Activated naive CD4-positive, alpha-beta T cell treated with anti-CD3 and anti-CD28 coated beads, Interleukin-2, amount 10 ng/mL, durations not matched to agents 7 days and 5 days (primary cell): ENCODE measurements around the gene MLLT11.

ENCODE experiments used
- CTCF ChIA-PET: fragments of 350-600 bp; sonication (Branson Sonifier 250); formaldehyde crosslinking; loops from one replicate; lab custom pipeline; 2021; ENCODE audit warnings: antibody characterized with exemption; lab: Charles Lee
- DNase-seq: peaks from one replicate; pipeline ENCODE4 v3.0.0-alpha.2; 2020
- H3K27ac Mint-ChIP-seq: one replicate; pipeline ENCODE4 v1.8.0; 2021; ENCODE audit warnings: mild to moderate bottlenecking, moderate library complexity, mixed read lengths
- H3K27me3 Mint-ChIP-seq: one replicate; pipeline ENCODE4 v1.8.0; 2021; ENCODE audit warnings: mild to moderate bottlenecking, mixed read lengths
- H3K36me3 Mint-ChIP-seq: one replicate; pipeline ENCODE4 v1.8.0; 2021; ENCODE audit warnings: mixed read lengths
- H3K4me1 Mint-ChIP-seq: one replicate; pipeline ENCODE4 v1.8.0; 2021; ENCODE audit warnings: mixed read lengths
- H3K4me3 Mint-ChIP-seq: one replicate; pipeline ENCODE4 v1.8.0; 2021; ENCODE audit warnings: mild to moderate bottlenecking, moderate library complexity, mixed read lengths
- H3K9me3 Mint-ChIP-seq: one replicate; pipeline ENCODE4 v1.8.0; 2021; ENCODE audit warnings: mixed read lengths

MLLT11 gene

DNA sequence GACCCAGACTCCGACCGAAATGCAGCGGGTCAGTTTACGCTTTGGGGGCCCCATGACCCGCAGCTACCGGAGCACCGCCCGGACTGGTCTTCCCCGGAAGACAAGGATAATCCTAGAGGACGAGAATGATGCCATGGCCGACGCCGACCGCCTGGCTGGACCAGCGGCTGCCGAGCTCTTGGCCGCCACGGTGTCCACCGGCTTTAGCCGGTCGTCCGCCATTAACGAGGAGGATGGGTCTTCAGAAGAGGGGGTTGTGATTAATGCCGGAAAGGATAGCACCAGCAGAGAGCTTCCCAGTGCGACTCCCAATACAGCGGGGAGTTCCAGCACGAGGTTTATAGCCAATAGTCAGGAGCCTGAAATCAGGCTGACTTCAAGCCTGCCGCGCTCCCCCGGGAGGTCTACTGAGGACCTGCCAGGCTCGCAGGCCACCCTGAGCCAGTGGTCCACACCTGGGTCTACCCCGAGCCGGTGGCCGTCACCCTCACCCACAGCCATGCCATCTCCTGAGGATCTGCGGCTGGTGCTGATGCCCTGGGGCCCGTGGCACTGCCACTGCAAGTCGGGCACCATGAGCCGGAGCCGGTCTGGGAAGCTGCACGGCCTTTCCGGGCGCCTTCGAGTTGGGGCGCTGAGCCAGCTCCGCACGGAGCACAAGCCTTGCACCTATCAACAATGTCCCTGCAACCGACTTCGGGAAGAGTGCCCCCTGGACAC, 12.1 kb upstream of the MLLT11 start:
- DNase-seq = peak; percentile 75
- H3K36me3 Mint-ChIP-seq = peaks cover 25% of the 10 kb centered on the region
- H3K4me3 Mint-ChIP-seq = peak overlapping the region; percentile 77
- H3K9me3 Mint-ChIP-seq = no peaks in the 10 kb centered on the region
- H3K27me3 Mint-ChIP-seq = no peaks in the 10 kb centered on the region
- peak overlapping the region; percentile 76 for H3K27ac Mint-ChIP-seq
- CTCF ChIA-PET = interaction anchor here (0.6 to 4.6 kb wide), 13 partner anchors 9 to 293 kb away, joined by 3 to 22 read pairs (median 3); partner anchors contain the start of genes CDC42SE1, MINDY1, MLLT11 and SETDB1
- peaks cover 73% of the 10 kb centered on the region for H3K4me1 Mint-ChIP-seq

DNA sequence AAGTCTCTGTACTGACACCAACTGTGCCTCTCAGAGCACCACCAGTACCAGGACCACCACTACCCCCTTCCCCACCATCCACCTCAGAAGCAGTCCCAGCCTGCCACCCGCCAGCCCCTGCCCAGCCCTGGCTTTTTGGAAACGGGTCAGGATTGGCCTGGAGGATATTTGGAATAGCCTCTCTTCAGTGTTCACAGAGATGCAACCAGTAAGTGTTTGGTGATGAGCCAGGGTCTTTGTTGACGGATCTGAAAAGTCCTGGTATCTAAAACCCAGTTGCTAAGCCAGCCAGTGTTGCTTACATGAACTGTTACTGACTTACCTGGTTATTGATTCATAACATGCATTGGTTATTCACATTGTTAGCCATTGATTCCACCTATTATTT, 11.6 kb upstream of the MLLT11 start:
- CTCF ChIA-PET = interaction anchor here (0.6 to 4.6 kb wide), 10 partner anchors 9 to 292 kb away, joined by 3 to 22 read pairs (median 4); partner anchors contain the start of genes CDC42SE1, MINDY1 and SETDB1
- no peaks in the 10 kb centered on the region for H3K27me3 Mint-ChIP-seq
- DNase-seq = no peak
- peak overlapping the region; percentile 76 for H3K27ac Mint-ChIP-seq
- H3K36me3 Mint-ChIP-seq = peaks cover 31% of the 10 kb centered on the region
- H3K4me1 Mint-ChIP-seq = peaks cover 72% of the 10 kb centered on the region
- peak overlapping the region; percentile 77 for H3K4me3 Mint-ChIP-seq
- no peaks in the 10 kb centered on the region for H3K9me3 Mint-ChIP-seq

DNA sequence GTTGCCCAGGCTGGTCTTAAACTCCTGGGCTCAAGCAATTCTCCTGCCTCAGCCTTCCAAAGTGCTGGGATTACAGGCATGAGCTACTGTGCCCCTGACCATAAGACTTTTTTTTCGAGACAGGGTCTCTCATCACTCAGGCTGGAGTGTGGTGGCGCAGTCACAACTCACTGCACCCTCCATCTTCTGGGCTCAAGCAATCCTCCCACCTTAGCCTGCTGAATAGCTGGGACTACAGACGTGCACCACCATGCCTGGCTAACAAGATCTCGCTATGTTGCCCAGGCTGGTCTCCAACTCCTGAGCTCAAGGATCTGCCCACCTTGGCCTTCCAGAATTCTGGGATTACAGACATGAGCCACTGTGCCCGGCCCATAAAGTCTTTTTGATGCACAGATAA, 10.7 kb upstream of the MLLT11 start:
- DNase-seq = no peak
- Mint-ChIP-seq H3K36me3 (peaks cover 39% of the 10 kb centered on the region), H3K27ac (peak overlapping the region; percentile 68), H3K4me3 (no peak overlapping the region), H3K27me3 (no peaks in the 10 kb centered on the region), H3K4me1 (peaks cover 75% of the 10 kb centered on the region), H3K9me3 (no peaks in the 10 kb centered on the region)
- CTCF ChIA-PET = interaction anchor here (0.6 to 4.6 kb wide), 3 partner anchors 11 to 163 kb away, joined by 4 to 22 read pairs (median 12); partner anchors contain the start of gene MLLT11

DNA sequence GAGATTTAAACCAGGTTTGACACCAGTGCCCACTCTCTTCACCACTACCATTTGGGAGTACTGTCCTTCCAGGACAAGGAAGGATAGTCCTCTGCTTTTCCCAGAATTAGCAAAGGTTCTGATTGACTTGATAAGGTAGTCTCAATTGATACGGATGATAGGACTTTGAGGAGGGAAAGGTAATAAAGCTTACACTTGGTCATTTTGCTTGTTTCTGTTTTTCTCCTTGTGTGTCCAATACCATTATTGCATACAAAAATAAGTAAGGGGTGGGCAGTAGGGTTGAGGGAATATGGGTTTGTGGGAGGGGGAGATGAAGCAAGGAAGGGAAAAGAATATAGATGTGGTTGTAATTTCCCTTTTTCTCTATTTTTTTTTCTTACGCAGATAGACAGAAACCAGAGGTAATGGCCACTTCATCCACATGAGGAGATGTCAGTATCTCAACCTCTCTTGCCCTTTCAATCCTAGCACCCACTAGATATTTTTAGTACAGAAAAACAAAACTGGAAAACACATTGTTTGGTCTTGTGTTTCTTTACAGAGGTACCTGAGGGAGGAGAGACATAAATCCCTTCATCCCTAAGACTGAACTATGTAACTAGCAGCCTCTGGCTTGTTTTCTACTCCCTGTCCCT, 10.0 kb upstream of the MLLT11 start:
- CTCF ChIA-PET = interaction anchor here (3.0 to 4.6 kb wide), 2 partner anchors 10 to 25 kb away, joined by 12 to 22 read pairs; partner anchors contain the start of gene MLLT11
- Mint-ChIP-seq H3K9me3 (no peaks in the 10 kb centered on the region), H3K36me3 (peaks cover 46% of the 10 kb centered on the region), H3K27ac (peak overlapping the region; percentile 47), H3K4me1 (peaks cover 82% of the 10 kb centered on the region), H3K27me3 (no peaks in the 10 kb centered on the region), H3K4me3 (no peak overlapping the region)
- no peak for DNase-seq

DNA sequence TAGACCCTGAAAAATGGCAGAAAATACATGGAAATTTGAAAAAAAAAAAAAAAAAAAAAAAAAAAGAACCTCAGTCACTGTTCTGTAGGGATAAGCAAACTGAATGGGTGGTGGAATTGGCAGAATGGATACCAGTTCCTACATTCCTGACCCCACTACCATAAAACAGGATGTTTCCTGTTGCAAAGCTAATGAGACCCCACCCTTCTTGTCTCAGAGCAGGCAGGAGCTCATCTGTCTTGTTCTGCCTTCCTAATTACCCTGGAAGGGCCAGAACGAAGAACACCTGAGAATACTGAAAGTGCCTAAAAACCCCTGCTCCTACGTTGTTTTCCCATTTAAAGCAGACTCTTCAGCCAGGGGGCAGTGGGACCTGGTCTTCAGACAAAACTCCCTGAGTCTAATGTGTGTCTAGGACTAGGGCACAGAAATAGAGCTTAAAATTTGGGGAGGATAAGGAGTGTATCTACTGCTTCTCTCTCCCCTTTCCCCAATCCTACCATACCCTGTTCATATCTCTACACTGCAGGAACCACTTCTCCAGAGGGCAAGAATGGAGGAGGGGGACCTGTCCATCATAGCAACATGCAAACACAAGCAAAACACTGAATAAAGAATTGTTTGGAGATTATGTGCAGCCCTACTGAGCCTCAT, 8.7 kb upstream of the MLLT11 start:
- Mint-ChIP-seq H3K4me3 (no peak overlapping the region), H3K27ac (peak overlapping the region; percentile 72), H3K36me3 (peaks cover 59% of the 10 kb centered on the region), H3K9me3 (no peaks in the 10 kb centered on the region), H3K4me1 (peaks cover 89% of the 10 kb centered on the region), H3K27me3 (no peaks in the 10 kb centered on the region)
- DNase-seq = no peak
- CTCF ChIA-PET = interaction anchor here (3.0 kb wide), 1 partner anchor 9 kb away, joined by 12 read pairs; the partner anchor contains the start of gene MLLT11

DNA sequence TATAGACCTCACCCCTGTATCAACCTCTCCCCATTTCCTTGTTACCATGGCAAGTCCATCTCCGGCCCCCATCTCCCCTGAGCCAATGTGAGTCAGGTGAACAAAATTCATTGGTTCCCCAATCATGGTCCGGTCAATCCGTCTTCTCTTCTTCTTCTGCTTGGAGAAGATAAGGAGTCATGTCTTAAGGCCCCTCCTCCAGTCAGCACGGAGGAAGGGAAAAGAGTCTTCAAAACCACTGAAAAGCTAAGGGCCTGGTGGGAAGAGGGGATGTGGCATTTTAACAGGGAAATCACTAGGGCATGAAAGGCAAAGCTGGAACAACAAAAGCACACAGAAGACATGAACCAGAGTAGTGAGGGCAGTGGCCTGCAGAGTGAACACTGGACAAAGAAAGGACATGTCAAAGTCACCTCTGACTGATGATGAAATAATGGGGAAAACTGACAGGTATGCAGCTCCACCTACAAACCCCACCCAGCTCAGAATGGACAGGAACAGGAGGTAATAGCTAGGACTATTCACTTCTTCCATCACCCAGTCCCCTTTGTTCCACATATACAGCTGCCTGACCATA, 5.1 kb upstream of the MLLT11 start:
- DNase-seq = no peak
- peak overlapping the region; percentile 98 for H3K27ac Mint-ChIP-seq
- peaks cover 65% of the 10 kb centered on the region for H3K4me1 Mint-ChIP-seq
- peak overlapping the region; percentile 97 for H3K4me3 Mint-ChIP-seq
- CTCF ChIA-PET = interaction anchor here (0.8 kb wide), 1 partner anchor 102 kb away, joined by 3 read pairs; the partner anchor contains the start of gene TNFAIP8L2
- H3K9me3 Mint-ChIP-seq = no peaks in the 10 kb centered on the region
- H3K27me3 Mint-ChIP-seq = peaks cover 5% of the 10 kb centered on the region
- H3K36me3 Mint-ChIP-seq = peaks cover 87% of the 10 kb centered on the region

DNA sequence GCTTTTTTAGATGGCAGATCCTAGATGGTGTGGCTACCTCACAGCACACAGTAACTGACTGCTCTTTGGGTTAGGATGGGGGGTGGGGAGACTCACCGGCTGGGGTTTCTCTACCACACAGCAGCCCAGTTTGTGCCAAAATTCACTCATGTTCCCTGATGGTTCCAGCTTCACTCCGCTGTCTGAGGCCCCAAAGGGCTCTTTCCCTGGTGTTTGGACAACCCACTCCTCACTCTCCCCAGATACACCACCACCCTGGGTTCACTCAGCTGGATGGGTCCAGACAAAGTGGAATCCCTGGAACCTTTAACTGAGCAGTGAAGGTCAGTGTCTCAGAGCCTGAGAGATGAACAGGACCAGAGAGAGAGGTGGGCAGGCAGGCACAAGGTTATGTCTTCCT, 4.6 kb upstream of the MLLT11 start:
- H3K9me3 Mint-ChIP-seq = no peaks in the 10 kb centered on the region
- no peak for DNase-seq
- peaks cover 65% of the 10 kb centered on the region for H3K4me1 Mint-ChIP-seq
- peaks cover 83% of the 10 kb centered on the region for H3K36me3 Mint-ChIP-seq
- H3K27me3 Mint-ChIP-seq = peaks cover 5% of the 10 kb centered on the region
- CTCF ChIA-PET = interaction anchor here (0.7 to 3.9 kb wide), 2 partner anchors 8 to 31 kb away, joined by 3 to 16 read pairs; partner anchors contain the start of gene C1orf56
- peak overlapping the region; percentile 98 for H3K27ac Mint-ChIP-seq
- peak overlapping the region; percentile 97 for H3K4me3 Mint-ChIP-seq

DNA sequence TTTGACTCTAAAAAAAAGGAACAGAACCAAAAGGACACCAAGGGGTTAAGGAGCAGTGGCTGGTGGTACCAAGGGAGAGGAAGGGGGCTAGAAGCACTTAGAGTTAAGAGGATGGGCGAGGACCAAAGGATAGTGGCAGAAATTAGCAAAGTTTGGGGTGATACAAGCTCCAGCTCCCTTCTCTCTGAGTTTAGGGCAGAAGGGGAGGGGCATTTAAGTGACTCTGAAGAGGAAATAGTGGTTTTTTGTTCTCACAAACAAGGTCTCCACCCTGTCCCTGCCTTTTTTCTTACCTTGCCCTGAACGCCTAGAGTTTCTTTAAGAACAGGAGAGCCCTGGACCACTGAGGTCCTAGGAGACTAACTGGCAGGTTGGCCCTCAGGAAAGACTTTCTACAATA, 4.0 kb upstream of the MLLT11 start:
- DNase-seq = peak; percentile 54
- CTCF ChIA-PET = interaction anchor here (0.7 to 6.2 kb wide), 3 partner anchors 8 to 32 kb away, joined by 3 to 41 read pairs (median 16); partner anchors contain the start of gene C1orf56
- Mint-ChIP-seq H3K4me1 (peaks cover 65% of the 10 kb centered on the region), H3K4me3 (peak overlapping the region; percentile 97), H3K27me3 (peaks cover 5% of the 10 kb centered on the region), H3K36me3 (peaks cover 81% of the 10 kb centered on the region), H3K9me3 (no peaks in the 10 kb centered on the region), H3K27ac (peak overlapping the region; percentile 98)

DNA sequence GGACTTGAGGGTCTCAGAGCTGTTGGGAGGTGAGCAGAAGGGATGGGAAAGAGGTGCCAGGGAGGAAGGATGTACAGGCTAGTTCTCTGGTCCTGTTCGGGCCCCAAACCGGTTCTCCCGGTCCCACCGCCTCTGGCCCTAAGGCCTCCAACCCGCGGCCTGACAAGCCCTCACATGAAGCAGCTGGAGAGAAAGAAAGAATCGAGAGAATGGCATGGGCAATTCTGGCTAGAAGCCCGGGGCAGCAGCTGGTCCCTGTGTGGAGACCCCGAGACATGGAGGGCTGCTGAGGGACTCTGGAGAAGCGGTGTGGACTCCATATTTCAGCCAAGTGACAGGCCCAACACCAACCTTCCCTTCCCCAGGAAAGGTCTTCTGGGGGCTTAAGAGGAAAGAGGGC, 1.5 kb upstream of the MLLT11 start:
- H3K27ac Mint-ChIP-seq = peak overlapping the region; percentile 98
- peaks cover 46% of the 10 kb centered on the region for H3K4me1 Mint-ChIP-seq
- CTCF ChIA-PET = interaction anchor here (0.8 to 6.2 kb wide), 6 partner anchors 9 to 53 kb away, joined by 3 to 41 read pairs (median 7); partner anchors contain the start of genes C1orf56 and GABPB2
- DNase-seq = peak; percentile 26
- H3K36me3 Mint-ChIP-seq = peaks cover 58% of the 10 kb centered on the region
- H3K4me3 Mint-ChIP-seq = peak overlapping the region; percentile 97
- H3K27me3 Mint-ChIP-seq = peaks cover 5% of the 10 kb centered on the region
- no peaks in the 10 kb centered on the region for H3K9me3 Mint-ChIP-seq

DNA sequence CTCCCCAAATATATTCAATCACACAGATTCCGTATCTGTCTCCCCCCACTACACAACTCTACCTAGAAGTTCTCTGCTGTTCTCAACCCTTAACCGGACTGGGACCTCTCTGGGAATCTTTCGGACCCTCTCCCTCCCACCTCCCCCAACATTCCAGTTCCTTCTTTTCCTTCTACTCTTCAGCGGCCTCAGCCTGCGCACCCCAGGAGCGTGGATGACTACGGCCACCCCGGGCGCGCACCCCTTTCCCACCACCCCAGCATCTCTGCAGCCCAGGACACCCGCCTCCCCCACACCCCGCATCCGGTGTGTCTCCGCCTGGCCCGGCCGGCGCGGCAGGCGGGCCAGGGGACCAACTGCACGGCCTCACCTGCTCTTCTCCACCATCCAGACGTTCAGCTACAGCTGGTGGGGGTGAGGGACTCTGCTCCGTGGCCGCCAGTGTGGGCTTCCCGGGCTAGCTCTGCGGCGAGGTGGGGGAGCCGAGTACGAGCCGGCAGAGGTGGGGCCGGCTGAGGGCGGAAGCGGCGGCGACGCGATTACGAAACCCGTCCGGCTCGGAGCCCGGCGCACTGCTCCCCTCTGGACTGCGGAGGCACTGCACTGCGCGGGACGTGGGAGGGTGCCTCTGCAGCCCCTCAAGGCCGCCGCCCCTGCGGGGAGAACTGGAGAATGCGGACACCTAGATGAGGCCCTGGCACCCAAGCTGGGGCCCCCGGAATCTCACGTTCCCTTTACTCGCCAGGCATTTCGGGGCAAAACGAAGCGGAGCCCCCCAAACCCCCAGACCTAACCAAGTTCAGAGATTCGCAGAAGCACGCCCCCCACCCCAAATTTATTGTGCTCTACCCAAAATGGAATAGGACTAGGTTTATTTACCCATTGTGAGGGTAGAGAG, 839 bp upstream of the MLLT11 start, which contains the start of gene CDC42SE1:
TSS of gene CDC42SE1 (minus strand) at position 514 of the 898 bp plus-strand sequence. CDS start 3,892 bp downstream, outside the sequence.
- Mint-ChIP-seq H3K27ac (peak within 1 kb of the TSS; percentile 98), H3K27me3 (peaks cover 5% of the 10 kb centered on the region), H3K4me3 (peak within 1 kb of the TSS; percentile 97), H3K9me3 (no peaks in the 10 kb centered on the region), H3K36me3 (peaks cover 52% of the 10 kb centered on the region), H3K4me1 (peaks cover 43% of the 10 kb centered on the region)
- peak; percentile 90 for DNase-seq
- CTCF ChIA-PET = interaction anchor here (0.8 to 6.2 kb wide), 11 partner anchors 8 to 64 kb away, joined by 3 to 41 read pairs (median 5); partner anchors contain the start of gene C1orf56

DNA sequence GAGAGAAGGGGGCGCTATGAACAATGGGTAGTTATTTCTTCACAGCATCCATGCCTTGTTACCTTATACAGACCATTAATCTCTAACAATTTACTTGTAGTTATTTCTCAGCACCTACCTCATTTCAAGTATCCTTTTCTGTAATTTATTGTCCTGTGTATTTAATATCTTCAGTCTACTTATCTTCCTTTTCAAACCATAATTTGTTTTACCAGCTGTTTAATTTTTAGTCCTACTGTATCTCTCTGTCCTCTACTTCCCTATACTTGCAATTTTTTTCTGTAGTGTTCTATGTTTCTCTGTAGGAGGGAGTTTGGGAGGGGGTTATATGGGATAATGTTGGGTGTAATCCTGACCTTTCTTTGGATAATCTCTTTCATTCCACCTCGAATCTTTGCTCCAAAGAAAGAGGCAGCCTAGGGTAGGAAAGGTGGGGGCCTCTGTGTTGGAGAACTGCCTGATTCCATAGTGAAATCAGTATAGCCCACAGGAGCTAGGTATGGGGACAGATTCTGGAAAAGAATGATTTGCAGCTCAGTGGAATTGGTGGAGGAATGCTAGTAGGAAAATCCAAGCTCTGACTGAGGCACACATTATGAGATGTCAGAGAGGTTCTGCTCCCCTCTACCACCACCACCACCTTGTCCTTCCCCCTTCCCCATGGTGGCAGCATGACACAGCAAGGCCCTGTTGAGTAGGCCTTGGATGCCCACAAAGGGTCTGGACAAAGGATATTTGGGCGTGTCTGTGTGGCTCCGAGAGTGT, 642 bp downstream of the MLLT11 start:
- no peak for DNase-seq
- H3K4me1 Mint-ChIP-seq = peaks cover 29% of the 10 kb centered on the region
- H3K36me3 Mint-ChIP-seq = peaks cover 39% of the 10 kb centered on the region
- H3K4me3 Mint-ChIP-seq = peak overlapping the region; percentile 97
- peaks cover 5% of the 10 kb centered on the region for H3K27me3 Mint-ChIP-seq
- CTCF ChIA-PET = interaction anchor here (0.7 to 6.2 kb wide), 14 partner anchors 9 to 110 kb away, joined by 3 to 41 read pairs (median 4); partner anchors contain the start of genes C1orf56 and TNFAIP8L2
- H3K27ac Mint-ChIP-seq = peak overlapping the region; percentile 13
- H3K9me3 Mint-ChIP-seq = no peaks in the 10 kb centered on the region

DNA sequence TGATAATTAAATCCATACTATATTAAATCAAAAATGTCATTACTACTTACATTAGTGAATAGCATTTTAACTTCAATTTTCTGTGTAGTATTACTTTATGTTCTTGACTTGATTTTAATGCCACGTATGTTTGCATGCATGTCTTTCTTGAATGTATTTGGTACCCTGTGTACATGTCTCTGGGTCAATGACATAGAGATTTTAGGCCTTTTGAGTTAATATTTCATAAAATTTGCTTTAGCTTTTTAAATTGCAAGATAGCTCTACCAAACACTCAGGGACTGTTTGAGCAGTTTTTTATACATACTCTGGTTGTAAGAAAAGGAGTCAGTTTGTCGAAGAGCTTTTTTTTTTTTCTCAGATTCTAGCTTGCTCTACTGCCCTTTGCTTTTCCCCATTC, 1.5 kb downstream of the MLLT11 start:
- H3K4me3 Mint-ChIP-seq = no peak overlapping the region
- CTCF ChIA-PET = interaction anchor here (0.8 to 6.2 kb wide), 6 partner anchors 9 to 109 kb away, joined by 3 to 41 read pairs (median 6); partner anchors contain the start of gene C1orf56
- no peak overlapping the region for H3K27ac Mint-ChIP-seq

More for the DNA sequence above, 1.5 kb downstream of the MLLT11 start:
- Mint-ChIP-seq H3K4me1 (peaks cover 21% of the 10 kb centered on the region), H3K9me3 (no peaks in the 10 kb centered on the region), H3K36me3 (peaks cover 35% of the 10 kb centered on the region), H3K27me3 (peaks cover 5% of the 10 kb centered on the region)
- no peak for DNase-seq
